ENCODE data around the gene CEP112.
"Not testable (repeated sequence)": the region's sequence is repeated elsewhere in the genome, so short reads cannot be mapped to it uniquely, and the experiment has no call there.

The CEP112 gene

GRCh38 chr17:66089764-66090163 lies 102.2 kb downstream of the CEP112 start:
- H3K9ac ChIP-seq = no peak overlapping the region
- TF ChIP-seq, protein P1, sequence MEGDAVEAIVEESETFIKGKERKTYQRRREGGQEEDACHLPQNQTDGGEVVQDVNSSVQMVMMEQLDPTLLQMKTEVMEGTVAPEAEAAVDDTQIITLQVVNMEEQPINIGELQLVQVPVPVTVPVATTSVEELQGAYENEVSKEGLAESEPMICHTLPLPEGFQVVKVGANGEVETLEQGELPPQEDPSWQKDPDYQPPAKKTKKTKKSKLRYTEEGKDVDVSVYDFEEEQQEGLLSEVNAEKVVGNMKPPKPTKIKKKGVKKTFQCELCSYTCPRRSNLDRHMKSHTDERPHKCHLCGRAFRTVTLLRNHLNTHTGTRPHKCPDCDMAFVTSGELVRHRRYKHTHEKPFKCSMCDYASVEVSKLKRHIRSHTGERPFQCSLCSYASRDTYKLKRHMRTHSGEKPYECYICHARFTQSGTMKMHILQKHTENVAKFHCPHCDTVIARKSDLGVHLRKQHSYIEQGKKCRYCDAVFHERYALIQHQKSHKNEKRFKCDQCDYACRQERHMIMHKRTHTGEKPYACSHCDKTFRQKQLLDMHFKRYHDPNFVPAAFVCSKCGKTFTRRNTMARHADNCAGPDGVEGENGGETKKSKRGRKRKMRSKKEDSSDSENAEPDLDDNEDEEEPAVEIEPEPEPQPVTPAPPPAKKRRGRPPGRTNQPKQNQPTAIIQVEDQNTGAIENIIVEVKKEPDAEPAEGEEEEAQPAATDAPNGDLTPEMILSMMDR (conservative IDR thresholded peaks at IDR 0.05; ENCODE audit: low read depth, low read length) = no peak
- H3K27me3 ChIP-seq (ENCODE audit: insufficient read depth, low read depth) = no peaks in the 10 kb centered on the region
- H3K4me1 ChIP-seq (ENCODE audit: low read depth, poor library complexity, severe bottlenecking) = no peaks in the 10 kb centered on the region
- H2AFZ ChIP-seq (ENCODE audit: low read depth) = no peak overlapping the region
- H3K36me3 ChIP-seq (ENCODE audit: insufficient read depth) = no peaks in the 10 kb centered on the region
- no peak overlapping the region for H3K4me2 ChIP-seq
- H3K79me2 ChIP-seq (ENCODE audit: insufficient read depth, low read depth) = no peaks in the 10 kb centered on the region
- H3K27ac ChIP-seq = no peak overlapping the region
- no peaks in the 10 kb centered on the region for H4K20me1 ChIP-seq (ENCODE audit: insufficient read depth)
- no peak overlapping the region for H3K4me3 ChIP-seq (IDR thresholded peaks at IDR 0.05; ENCODE audit: insufficient read depth, low read depth, low read length)

- Histone ChIP-seq H3K79me2 (ENCODE audit: insufficient read depth, low read depth) (no peaks in the 10 kb centered on the region), H3K27me3 (ENCODE audit: insufficient read depth, low read depth) (no peaks in the 10 kb centered on the region), H4K20me1 (ENCODE audit: insufficient read depth) (no peaks in the 10 kb centered on the region), H3K27ac (no peak overlapping the region), H2AFZ (ENCODE audit: low read depth) (no peak overlapping the region), H3K4me1 (ENCODE audit: low read depth, poor library complexity, severe bottlenecking) (no peaks in the 10 kb centered on the region), H3K9ac (no peak overlapping the region), H3K4me3 (IDR thresholded peaks at IDR 0.05; ENCODE audit: insufficient read depth, low read depth, low read length) (no peak overlapping the region), H3K36me3 (ENCODE audit: insufficient read depth) (no peaks in the 10 kb centered on the region), H3K4me2 (no peak overlapping the region)
- TF ChIP-seq, protein P1 (conservative IDR thresholded peaks at IDR 0.05; ENCODE audit: low read depth, low read length) = no peak
Observed at GRCh38 chr17:66088173-66088572, 103.8 kb downstream of the CEP112 start.

DNA sequence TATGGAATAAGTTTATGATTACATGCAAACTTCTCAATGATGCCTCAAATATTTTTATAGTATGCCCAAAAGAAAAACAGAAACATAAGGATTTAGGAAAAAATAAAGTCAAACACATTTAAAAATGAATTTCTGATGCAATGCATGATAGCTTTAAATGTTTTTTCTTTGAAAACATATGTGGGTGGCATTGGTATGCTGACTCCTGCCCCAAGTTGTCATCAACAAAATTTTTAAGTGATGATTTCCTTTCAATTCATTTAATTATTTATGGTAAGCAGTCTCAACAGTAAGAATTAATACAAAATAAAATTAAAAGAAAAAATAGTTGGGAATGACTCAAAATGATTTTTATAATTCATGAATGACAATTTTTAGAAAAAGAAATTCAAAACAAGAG lies 104.9 kb downstream of the CEP112 start:
- no peaks in the 10 kb centered on the region for H3K4me1 ChIP-seq (ENCODE audit: low read depth, poor library complexity, severe bottlenecking)
- no peak overlapping the region for H2AFZ ChIP-seq (ENCODE audit: low read depth)
- H3K4me3 ChIP-seq (IDR thresholded peaks at IDR 0.05; ENCODE audit: insufficient read depth, low read depth, low read length) = no peak overlapping the region
- H3K27ac ChIP-seq = no peak overlapping the region
- no peaks in the 10 kb centered on the region for H3K36me3 ChIP-seq (ENCODE audit: insufficient read depth)
- no peak overlapping the region for H3K4me2 ChIP-seq
- H3K27me3 ChIP-seq (ENCODE audit: insufficient read depth, low read depth) = no peaks in the 10 kb centered on the region
- TF ChIP-seq, protein P1 (conservative IDR thresholded peaks at IDR 0.05; ENCODE audit: low read depth, low read length) = no peak
- H4K20me1 ChIP-seq (ENCODE audit: insufficient read depth) = no peaks in the 10 kb centered on the region
- H3K79me2 ChIP-seq (ENCODE audit: insufficient read depth, low read depth) = no peaks in the 10 kb centered on the region
- no peak overlapping the region for H3K9ac ChIP-seq

DNA sequence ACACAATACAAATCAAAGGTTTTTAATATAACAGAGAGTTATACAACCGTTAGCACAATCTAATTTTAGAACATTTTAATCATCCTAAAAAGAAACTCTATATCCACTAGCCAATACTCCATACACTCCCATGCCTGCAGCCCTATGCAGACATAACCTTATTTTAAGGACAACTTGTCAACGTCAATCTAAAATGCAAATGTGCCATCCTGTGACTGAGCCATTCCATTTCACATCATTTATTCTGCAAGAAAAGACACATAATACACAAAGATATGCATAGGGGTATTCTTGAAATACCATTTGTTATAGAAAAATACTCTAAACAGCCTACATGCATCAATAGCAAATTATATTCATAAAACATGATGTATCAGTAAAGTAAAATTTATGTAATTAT lies 106.7 kb downstream of the CEP112 start:
- TF ChIP-seq, protein P1 (conservative IDR thresholded peaks at IDR 0.05; ENCODE audit: low read depth, low read length) = no peak
- Histone ChIP-seq H3K27ac (no peak overlapping the region), H2AFZ (ENCODE audit: low read depth) (no peak overlapping the region), H4K20me1 (ENCODE audit: insufficient read depth) (no peaks in the 10 kb centered on the region), H3K36me3 (ENCODE audit: insufficient read depth) (no peaks in the 10 kb centered on the region), H3K79me2 (ENCODE audit: insufficient read depth, low read depth) (no peaks in the 10 kb centered on the region), H3K9ac (no peak overlapping the region), H3K4me3 (IDR thresholded peaks at IDR 0.05; ENCODE audit: insufficient read depth, low read depth, low read length) (no peak overlapping the region), H3K4me2 (no peak overlapping the region), H3K4me1 (ENCODE audit: low read depth, poor library complexity, severe bottlenecking) (no peaks in the 10 kb centered on the region), H3K27me3 (ENCODE audit: insufficient read depth, low read depth) (no peaks in the 10 kb centered on the region)

GRCh38 chr17:66080670-66081069 lies 111.3 kb downstream of the CEP112 start:
- not testable (repeated sequence) for H3K9ac ChIP-seq; H3K27me3 ChIP-seq (ENCODE audit: insufficient read depth, low read depth); H3K27ac ChIP-seq; H3K4me2 ChIP-seq; H3K36me3 ChIP-seq (ENCODE audit: insufficient read depth); H2AFZ ChIP-seq (ENCODE audit: low read depth); H3K79me2 ChIP-seq (ENCODE audit: insufficient read depth, low read depth); H4K20me1 ChIP-seq (ENCODE audit: insufficient read depth); H3K4me3 ChIP-seq (IDR thresholded peaks at IDR 0.05; ENCODE audit: insufficient read depth, low read depth, low read length)
- H3K4me1 ChIP-seq (ENCODE audit: low read depth, poor library complexity, severe bottlenecking) = peaks cover 37% of the 10 kb centered on the region
